Activated T-cell treated with anti-CD3 and anti-CD28 coated beads, Interleukin-2, amount 50 U/mL, for 1 hour (primary cell): Measurements from ENCODE around the gene NOP14.
A peak's percentile ranks its signal among the peaks of the same experiment; 100 is the strongest.

Source experiments
- DNase-seq: peaks from one replicate; pipeline ENCODE4 v3.0.0-alpha.2; 2020

Gene NOP14

GRCh38 chr4:2941138-2942036 lies 21.8 kb downstream of the NOP14 start:
- DNase-seq = peak; percentile 20

GRCh38 chr4:2940267-2941137 lies 22.7 kb downstream of the NOP14 start:
- DNase-seq = peak; percentile 16

- peak; percentile 17 for DNase-seq
Measured at GRCh38 chr4:2939383-2940243, 23.6 kb downstream of the NOP14 start.

- peak; percentile 15 for DNase-seq
Measured at GRCh38 chr4:2938906-2939305, 24.3 kb downstream of the NOP14 start.

GRCh38 chr4:2938411-2938810 lies 24.8 kb downstream of the NOP14 start:
- peak; percentile 8 for DNase-seq

GRCh38 chr4:2937986-2938385 lies 25.2 kb downstream of the NOP14 start:
- peak; percentile 15 for DNase-seq

GRCh38 chr4:2937146-2937857 lies 25.9 kb downstream of the NOP14 start:
- DNase-seq = peak; percentile 18

- peak; percentile 51 for DNase-seq
Measured at GRCh38 chr4:2936773-2937145, 26.4 kb downstream of the NOP14 start.

- peak; percentile 47 for DNase-seq
Measured at GRCh38 chr4:2935762-2936743, 27.2 kb downstream of the NOP14 start.

GRCh38 chr4:2934813-2935761 lies 28.1 kb downstream of the NOP14 start:
- DNase-seq = peak; percentile 98

GRCh38 chr4:2934077-2934812 lies 29.0 kb downstream of the NOP14 start:
- peak; percentile 68 for DNase-seq

- no peak for DNase-seq
Measured at GRCh38 chr4:2933566-2934076, 29.6 kb downstream of the NOP14 start.

- DNase-seq = peak; percentile 39
Measured at GRCh38 chr4:2932951-2933565, 30.1 kb downstream of the NOP14 start.

- DNase-seq = no peak
Measured at GRCh38 chr4:2932321-2932950, 30.8 kb downstream of the NOP14 start.

- DNase-seq = peak; percentile 64
Measured at GRCh38 chr4:2931512-2932301, 31.5 kb downstream of the NOP14 start.

GRCh38 chr4:2930758-2931511 lies 32.3 kb downstream of the NOP14 start:
- DNase-seq = peak; percentile 22
